IPS-15b (cell line): ENCODE results near the gene STIM1.

Source experiments
- H3K27me3 ChIP-seq: one replicate; pipeline ENCODE4 v1.6.1; 2013; ENCODE audit warnings: low read length; ENCODE audit not compliant: control insufficient read depth, insufficient read depth
- H3K36me3 ChIP-seq: one replicate; pipeline ENCODE4 v1.6.1; 2013; ENCODE audit warnings: low read length; ENCODE audit not compliant: control insufficient read depth, insufficient read depth
- H3K4me1 ChIP-seq: one replicate; pipeline ENCODE4 v1.6.1; 2013; ENCODE audit warnings: mild to moderate bottlenecking, low read length; ENCODE audit not compliant: control insufficient read depth, insufficient read depth
- H3K4me3 ChIP-seq: one replicate; pipeline ENCODE4 v1.5.1; 2013; ENCODE audit warnings: low read depth, low read length
- H3K9ac ChIP-seq: one replicate; pipeline ENCODE4 v1.6.1; 2013; ENCODE audit warnings: low read depth, mild to moderate bottlenecking, low read length
- H3K9me3 ChIP-seq: one replicate; pipeline ENCODE4 v1.6.1; 2013; ENCODE audit warnings: mild to moderate bottlenecking, low read length; ENCODE audit not compliant: control insufficient read depth, insufficient read depth

STIM1 gene

DNA sequence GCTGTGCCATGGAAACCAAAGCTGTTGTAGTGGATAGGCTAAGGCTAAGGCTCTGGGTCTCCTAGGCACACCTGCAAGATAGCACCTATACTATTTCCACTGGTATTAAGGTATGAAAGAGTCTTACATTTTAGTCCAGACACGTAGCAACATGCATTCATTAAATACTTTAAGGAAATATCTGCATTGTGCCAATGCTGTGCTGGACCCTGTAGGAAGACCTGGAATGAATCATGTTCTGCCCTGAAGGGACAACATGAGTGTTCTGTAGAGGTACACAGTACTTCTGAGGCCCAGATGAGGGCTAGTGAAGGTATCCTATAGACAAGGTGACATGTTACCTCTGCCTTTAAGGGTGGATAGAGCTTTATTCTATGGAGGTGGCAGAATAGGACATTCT lies 204.0 kb downstream of the STIM1 start:
- Histone ChIP-seq H3K36me3 (no peaks in the 10 kb centered on the region), H3K4me1 (no peaks in the 10 kb centered on the region), H3K9ac (no peak overlapping the region), H3K27me3 (no peaks in the 10 kb centered on the region), H3K4me3 (no peak overlapping the region), H3K9me3 (no peaks in the 10 kb centered on the region)

- no peaks in the 10 kb centered on the region for H3K4me1 ChIP-seq
- H3K9me3 ChIP-seq, result no peaks in the 10 kb centered on the region
- no peak overlapping the region for H3K9ac ChIP-seq
- H3K36me3 ChIP-seq, result no peaks in the 10 kb centered on the region
- H3K27me3 ChIP-seq, result no peaks in the 10 kb centered on the region
- H3K4me3 ChIP-seq, result no peak overlapping the region
These were observed 204.9 kb downstream of the STIM1 start for GRCh38 chr11:4060182-4060923.

GRCh38 chr11:4061700-4062099 lies 206.2 kb downstream of the STIM1 start:
- Histone ChIP-seq H3K4me3 (no peak overlapping the region), H3K36me3 (no peaks in the 10 kb centered on the region), H3K9ac (no peak overlapping the region), H3K4me1 (no peaks in the 10 kb centered on the region), H3K9me3 (no peaks in the 10 kb centered on the region), H3K27me3 (no peaks in the 10 kb centered on the region)

DNA sequence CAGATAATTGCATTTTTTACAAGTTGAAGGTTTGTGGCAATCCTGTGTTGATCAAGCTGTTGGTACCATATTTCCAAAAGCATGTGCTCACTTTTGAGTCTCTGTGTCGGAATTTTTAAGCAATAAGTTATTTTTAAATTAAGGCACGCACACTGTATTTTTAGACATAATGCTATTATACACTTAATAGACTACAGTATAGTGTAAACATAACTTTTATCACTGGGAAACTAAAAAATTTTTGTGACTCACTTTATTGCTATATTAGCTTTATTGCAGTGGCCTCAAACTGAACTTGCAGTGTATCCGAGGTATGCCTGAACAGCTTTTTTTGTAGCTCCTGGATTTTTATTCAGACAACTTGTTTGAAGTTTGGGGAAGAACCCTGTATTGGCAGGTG lies 207.9 kb downstream of the STIM1 start:
- Histone ChIP-seq H3K4me1 (no peaks in the 10 kb centered on the region), H3K9ac (no peak overlapping the region), H3K4me3 (no peak overlapping the region), H3K27me3 (no peaks in the 10 kb centered on the region), H3K36me3 (no peaks in the 10 kb centered on the region), H3K9me3 (no peaks in the 10 kb centered on the region)

DNA sequence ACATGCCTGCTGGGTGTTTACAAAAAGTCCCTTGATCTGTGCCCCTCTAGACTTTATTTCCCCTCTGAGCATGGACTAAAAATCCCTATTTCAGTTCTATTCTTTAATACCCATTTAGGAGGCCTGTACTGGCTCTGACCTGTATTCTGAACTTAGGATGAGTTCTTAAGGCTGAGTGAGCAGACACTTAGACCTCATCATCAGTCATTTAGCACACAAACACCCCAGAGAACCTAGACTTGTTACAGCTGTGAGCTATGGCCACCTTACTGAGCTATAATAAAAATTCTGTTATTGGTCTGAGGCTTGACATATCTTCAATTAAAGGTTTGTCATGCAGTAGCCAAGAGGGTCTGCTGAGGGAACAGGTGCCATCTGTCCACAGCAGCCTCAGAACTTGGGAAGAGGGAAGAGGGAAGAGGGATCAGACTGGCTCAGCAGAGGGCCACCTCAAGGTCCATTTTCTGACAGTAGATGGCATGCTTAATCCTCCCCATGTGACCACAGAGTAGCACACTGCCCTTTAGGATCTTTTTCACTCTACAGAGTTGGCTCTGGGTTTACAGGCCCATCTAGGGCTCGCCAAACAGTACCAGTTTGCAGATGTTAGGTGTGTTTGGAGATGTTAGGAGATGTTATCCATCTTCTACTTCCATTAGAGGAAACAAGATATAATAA lies 209.0 kb downstream of the STIM1 start:
- Histone ChIP-seq H3K36me3 (no peaks in the 10 kb centered on the region), H3K4me1 (no peaks in the 10 kb centered on the region), H3K27me3 (no peaks in the 10 kb centered on the region), H3K9ac (no peak overlapping the region), H3K9me3 (no peaks in the 10 kb centered on the region), H3K4me3 (no peak overlapping the region)

GRCh38 chr11:4065086-4065485 lies 209.6 kb downstream of the STIM1 start:
- Histone ChIP-seq H3K9ac (no peak overlapping the region), H3K36me3 (no peaks in the 10 kb centered on the region), H3K4me1 (no peaks in the 10 kb centered on the region), H3K27me3 (no peaks in the 10 kb centered on the region), H3K4me3 (no peak overlapping the region), H3K9me3 (no peaks in the 10 kb centered on the region)

DNA sequence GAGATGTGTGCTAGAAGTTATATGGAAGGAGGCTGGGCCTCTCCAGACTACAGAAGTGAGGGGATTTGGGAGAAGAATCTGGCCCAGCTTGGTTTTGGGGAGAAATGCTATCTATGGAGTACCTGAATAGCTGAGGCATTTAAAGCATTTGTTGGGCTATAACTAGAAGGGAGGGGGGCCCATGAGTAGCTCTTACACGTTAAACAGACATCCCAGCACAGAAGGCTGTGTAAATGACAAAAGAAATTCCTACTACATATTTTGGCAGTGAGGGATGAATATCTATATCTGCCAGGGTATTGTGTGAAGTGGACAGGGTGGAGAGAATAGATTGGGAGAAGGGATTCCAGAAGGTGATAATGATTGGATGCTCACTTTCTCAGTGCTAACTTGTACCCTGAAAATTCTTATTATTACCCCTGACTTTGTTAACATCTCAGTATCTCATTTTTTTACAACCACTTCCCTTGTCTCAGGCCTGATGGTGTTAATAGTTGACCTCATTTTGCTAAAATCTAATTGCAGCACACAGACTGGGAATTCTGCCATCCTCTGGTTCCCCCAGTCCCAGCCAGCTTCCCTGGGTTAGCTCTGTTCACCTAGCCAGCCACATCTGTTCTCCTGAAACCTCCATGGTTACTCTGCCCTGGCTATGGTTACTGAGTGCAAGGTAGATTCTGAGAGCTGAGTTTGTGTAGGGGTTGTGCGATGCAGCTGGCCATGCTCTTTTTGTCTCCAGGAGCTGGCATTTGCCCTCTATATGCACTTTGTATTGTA lies 210.3 kb downstream of the STIM1 start:
- Histone ChIP-seq H3K4me1 (no peaks in the 10 kb centered on the region), H3K27me3 (no peaks in the 10 kb centered on the region), H3K4me3 (no peak overlapping the region), H3K9me3 (no peaks in the 10 kb centered on the region), H3K9ac (no peak overlapping the region), H3K36me3 (no peaks in the 10 kb centered on the region)

DNA sequence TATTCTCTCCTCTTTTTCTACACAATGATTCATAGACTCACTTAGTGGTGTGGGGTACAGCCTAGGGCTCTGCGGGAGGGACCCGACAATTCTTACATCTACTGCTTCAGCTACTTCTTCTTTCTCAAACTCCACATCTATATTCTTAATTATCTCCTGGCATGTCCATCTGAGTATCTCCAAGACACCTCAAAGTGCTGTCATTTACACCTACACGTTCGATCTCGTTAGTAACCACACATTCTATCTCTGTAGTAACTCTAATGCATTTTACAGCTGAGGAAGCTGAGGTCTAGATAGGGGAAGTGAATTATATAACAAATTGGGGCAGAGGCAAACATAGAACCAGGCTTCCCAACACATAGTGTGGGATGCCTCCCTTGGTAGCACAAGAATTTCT lies 211.4 kb downstream of the STIM1 start:
- Histone ChIP-seq H3K4me3 (no peak overlapping the region), H3K9me3 (no peaks in the 10 kb centered on the region), H3K27me3 (no peaks in the 10 kb centered on the region), H3K4me1 (no peaks in the 10 kb centered on the region), H3K9ac (no peak overlapping the region), H3K36me3 (no peaks in the 10 kb centered on the region)

GRCh38 chr11:4068962-4069361 lies 213.5 kb downstream of the STIM1 start:
- no peaks in the 10 kb centered on the region for H3K36me3 ChIP-seq
- H3K9ac ChIP-seq, result no peak overlapping the region
- H3K4me3 ChIP-seq, result no peak overlapping the region
- no peaks in the 10 kb centered on the region for H3K27me3 ChIP-seq
- no peaks in the 10 kb centered on the region for H3K4me1 ChIP-seq
- no peaks in the 10 kb centered on the region for H3K9me3 ChIP-seq

DNA sequence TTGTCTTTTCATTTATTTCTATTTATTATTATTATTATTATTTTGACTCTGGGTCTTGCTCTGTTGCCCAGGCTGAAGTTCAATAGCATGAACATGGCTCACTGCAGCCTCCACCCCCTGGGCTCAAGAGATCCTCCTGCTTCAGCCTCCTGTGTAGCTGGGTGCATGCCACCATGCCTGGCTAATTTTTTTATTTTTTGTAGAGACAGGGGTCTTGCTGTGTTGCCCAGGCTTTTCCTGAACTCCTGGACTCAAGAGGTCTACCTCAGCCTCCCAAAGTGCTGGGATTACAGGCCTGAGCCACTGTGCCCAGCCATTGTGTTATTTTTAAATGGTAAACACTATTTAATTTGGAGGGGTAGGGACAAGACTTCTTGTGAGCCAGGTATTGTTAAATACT lies 215.9 kb downstream of the STIM1 start:
- Histone ChIP-seq H3K4me3 (no peak overlapping the region), H3K4me1 (no peaks in the 10 kb centered on the region), H3K36me3 (no peaks in the 10 kb centered on the region), H3K27me3 (no peaks in the 10 kb centered on the region), H3K9me3 (no peaks in the 10 kb centered on the region), H3K9ac (no peak overlapping the region)

- no peaks in the 10 kb centered on the region for H3K4me1 ChIP-seq
These were observed 216.4 kb downstream of the STIM1 start for GRCh38 chr11:4071914-4072313.

More at GRCh38 chr11:4071914-4072313, 216.4 kb downstream of the STIM1 start:
- no peaks in the 10 kb centered on the region for H3K36me3 ChIP-seq
- H3K9me3 ChIP-seq, result no peaks in the 10 kb centered on the region
- no peak overlapping the region for H3K4me3 ChIP-seq
- no peaks in the 10 kb centered on the region for H3K27me3 ChIP-seq
- no peak overlapping the region for H3K9ac ChIP-seq
